Activated naive CD8-positive, alpha-beta T cell treated with anti-CD3 and anti-CD28 coated beads, Interleukin-2, amount 10 ng/mL, durations not matched to agents 7 days and 5 days (primary cell): ENCODE data around the gene GGT7. TPM values are rescaled to one million over a fixed set of nuclear protein-coding genes. Genes with fewer than 3 reads are reported as not detected.
"Not testable (repeated sequence)": the region's sequence is repeated elsewhere in the genome, so short reads cannot be mapped to it uniquely, and the experiment has no call there.

ENCODE experiments used
- ATAC-seq: fragments of 150-1000 bp; cut with Tn5 transposase; one replicate; pipeline ENCODE4 v1.10.0; 2021; ENCODE audit warnings: low read depth, moderate library complexity
- POLR2A ChIA-PET: fragments of 350-600 bp; sonication (Branson Sonifier 250); formaldehyde crosslinking; loops from one replicate; lab custom pipeline; 2021; ENCODE audit warnings: antibody characterized with exemption; lab: Charles Lee
- DNase-seq: peaks from one replicate; pipeline ENCODE4 v3.0.0; 2021
- H3K27ac Mint-ChIP-seq: one replicate; pipeline ENCODE4 v1.8.0; 2022; ENCODE audit warnings: mild to moderate bottlenecking, mixed read lengths
- H3K27me3 Mint-ChIP-seq: one replicate; pipeline ENCODE4 v1.8.0; 2022; ENCODE audit warnings: mild to moderate bottlenecking, moderate library complexity, mixed read lengths
- H3K36me3 Mint-ChIP-seq: one replicate; pipeline ENCODE4 v1.8.0; 2021; ENCODE audit warnings: mild to moderate bottlenecking, mixed read lengths
- H3K4me1 Mint-ChIP-seq: one replicate; pipeline ENCODE4 v1.8.0; 2021; ENCODE audit warnings: mixed read lengths
- H3K4me3 Mint-ChIP-seq: one replicate; pipeline ENCODE4 v1.8.0; 2022; ENCODE audit warnings: mild to moderate bottlenecking, moderate library complexity, mixed read lengths
- H3K9me3 Mint-ChIP-seq: one replicate; pipeline ENCODE4 v1.8.0; 2021; ENCODE audit warnings: mixed read lengths
- total RNA-seq, 2 experiments: library from RNA; stranded (reverse); gene quantifications; one replicate each; pipeline ENCODE4 v1.2.3, GENCODE V29; 2021

GGT7 gene
- total RNA-seq, 2 experiments from 2014 or later, result 19.8 to 20.1 TPM

GRCh38 chr20:34820805-34821578 lies 51.7 kb downstream of the GGT7 start:
- POLR2A ChIA-PET, result interaction anchor here (0.6 to 0.7 kb wide), 2 partner anchors 54 to 187 kb away, joined by 3 read pairs; no protein-coding TSS in a partner anchor
- peaks cover 12% of the 10 kb centered on the region for H3K36me3 Mint-ChIP-seq
- H3K27me3 Mint-ChIP-seq, result no peaks in the 10 kb centered on the region
- no peak for ATAC-seq
- H3K27ac Mint-ChIP-seq, result no peak overlapping the region
- DNase-seq, result no peak
- peaks cover 28% of the 10 kb centered on the region for H3K4me1 Mint-ChIP-seq
- no peak overlapping the region for H3K4me3 Mint-ChIP-seq
- no peaks in the 10 kb centered on the region for H3K9me3 Mint-ChIP-seq

DNA sequence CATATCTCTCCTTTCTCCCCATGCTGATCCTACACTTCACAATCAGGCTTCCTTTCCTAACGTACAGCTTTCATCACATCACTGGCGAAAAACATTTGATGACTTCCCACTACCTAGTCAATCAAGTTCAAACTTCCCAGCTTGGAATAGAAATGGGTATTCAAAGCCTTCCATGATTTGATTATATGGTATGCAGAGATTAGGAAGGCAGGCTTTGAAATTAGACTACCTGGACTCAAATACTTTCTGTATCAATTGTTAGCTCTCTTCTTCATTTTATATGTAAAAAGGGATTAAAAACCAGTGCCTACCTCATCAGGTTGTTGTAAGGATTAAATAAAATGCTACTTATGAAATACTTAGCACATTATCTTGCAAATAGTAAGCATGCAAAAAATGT lies 54.9 kb downstream of the GGT7 start:
- DNase-seq (no peak), ATAC-seq (no peak)
- H3K4me1 Mint-ChIP-seq, result peaks cover 22% of the 10 kb centered on the region
- H3K9me3 Mint-ChIP-seq, result no peaks in the 10 kb centered on the region
- no peaks in the 10 kb centered on the region for H3K27me3 Mint-ChIP-seq
- no peak overlapping the region for H3K27ac Mint-ChIP-seq
- H3K4me3 Mint-ChIP-seq, result no peak overlapping the region
- POLR2A ChIA-PET, result no interaction called here
- H3K36me3 Mint-ChIP-seq, result peaks cover 14% of the 10 kb centered on the region

- H3K4me1 Mint-ChIP-seq, result peaks cover 16% of the 10 kb centered on the region
- no peak for DNase-seq
- POLR2A ChIA-PET, result no interaction called here
- H3K27me3 Mint-ChIP-seq, result no peaks in the 10 kb centered on the region
- ATAC-seq, result no peak
- H3K9me3 Mint-ChIP-seq, result no peaks in the 10 kb centered on the region
- no peak overlapping the region for H3K4me3 Mint-ChIP-seq
- no peak overlapping the region for H3K27ac Mint-ChIP-seq
- peaks cover 9% of the 10 kb centered on the region for H3K36me3 Mint-ChIP-seq
These were observed 55.6 kb downstream of the GGT7 start for GRCh38 chr20:34817072-34817471.

DNA sequence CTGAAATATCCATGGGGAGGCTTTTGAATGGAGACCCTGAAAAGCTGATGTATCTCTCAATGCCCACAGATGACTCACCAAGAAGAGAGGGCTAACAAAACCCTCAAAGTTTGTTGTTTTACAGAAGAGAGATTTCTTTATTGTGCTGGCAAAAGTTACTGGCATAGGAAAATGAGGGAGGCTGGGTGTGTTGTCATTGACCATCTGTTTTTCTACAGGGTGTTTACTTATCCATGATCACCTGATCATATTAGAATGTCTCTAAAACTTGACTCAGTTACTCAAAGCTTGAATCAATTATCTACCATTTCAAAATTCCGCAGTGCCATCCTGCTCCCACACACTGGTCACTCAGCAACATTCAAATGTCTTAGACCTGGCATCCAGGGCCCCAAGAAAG lies 57.0 kb downstream of the GGT7 start:
- POLR2A ChIA-PET, result no interaction called here
- ATAC-seq, result no peak
- Mint-ChIP-seq H3K27ac (no peak overlapping the region), H3K4me3 (no peak overlapping the region), H3K9me3 (no peaks in the 10 kb centered on the region), H3K4me1 (peaks cover 7% of the 10 kb centered on the region), H3K27me3 (no peaks in the 10 kb centered on the region), H3K36me3 (peaks cover 5% of the 10 kb centered on the region)
- DNase-seq, result no peak

DNA sequence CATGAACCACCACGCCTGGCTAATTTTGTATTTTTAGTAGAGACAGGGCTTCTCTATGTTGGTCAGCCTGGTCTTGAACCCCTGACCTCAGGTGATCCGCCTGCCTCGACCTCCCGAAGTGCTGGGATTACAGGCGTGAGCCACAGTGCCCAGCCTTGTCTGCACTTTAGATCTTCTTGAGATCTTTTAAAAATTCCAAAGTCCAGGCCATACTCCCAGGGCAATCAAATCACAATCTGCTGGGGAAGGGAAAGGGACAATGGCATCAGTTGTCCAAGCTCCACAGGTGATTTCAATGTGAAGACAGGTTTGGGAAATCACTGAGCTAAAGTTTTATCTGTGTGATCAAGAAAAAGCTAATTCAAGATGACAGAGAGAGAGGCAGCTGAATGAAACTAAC lies 64.1 kb downstream of the GGT7 start:
- no peak overlapping the region for H3K27ac Mint-ChIP-seq
- no peak for DNase-seq
- peaks cover 2% of the 10 kb centered on the region for H3K36me3 Mint-ChIP-seq
- no peaks in the 10 kb centered on the region for H3K9me3 Mint-ChIP-seq
- no peak for ATAC-seq
- POLR2A ChIA-PET, result no interaction called here
- peaks cover 5% of the 10 kb centered on the region for H3K4me1 Mint-ChIP-seq
- no peaks in the 10 kb centered on the region for H3K27me3 Mint-ChIP-seq
- H3K4me3 Mint-ChIP-seq, result no peak overlapping the region

GRCh38 chr20:34807944-34808465 lies 64.7 kb downstream of the GGT7 start:
- ATAC-seq, POLR2A ChIA-PET, H3K36me3 Mint-ChIP-seq, H3K4me3 Mint-ChIP-seq, H3K27ac Mint-ChIP-seq, H3K4me1 Mint-ChIP-seq, H3K9me3 Mint-ChIP-seq, H3K27me3 Mint-ChIP-seq, DNase-seq: not testable (repeated sequence)

GRCh38 chr20:34806255-34806654 lies 66.4 kb downstream of the GGT7 start:
- POLR2A ChIA-PET, result no interaction called here
- H3K27me3 Mint-ChIP-seq, result no peaks in the 10 kb centered on the region
- H3K9me3 Mint-ChIP-seq, result no peaks in the 10 kb centered on the region
- H3K36me3 Mint-ChIP-seq, result peaks cover 2% of the 10 kb centered on the region
- H3K4me1 Mint-ChIP-seq, result peaks cover 8% of the 10 kb centered on the region
- ATAC-seq (no peak), DNase-seq (no peak)
- H3K4me3 Mint-ChIP-seq, result no peak overlapping the region
- no peak overlapping the region for H3K27ac Mint-ChIP-seq

- no peak overlapping the region for H3K4me3 Mint-ChIP-seq
- H3K36me3 Mint-ChIP-seq, result peaks cover 8% of the 10 kb centered on the region
- H3K27me3 Mint-ChIP-seq, result no peaks in the 10 kb centered on the region
- POLR2A ChIA-PET, result no interaction called here
- ATAC-seq (no peak), DNase-seq (no peak)
- peaks cover 16% of the 10 kb centered on the region for H3K4me1 Mint-ChIP-seq
- H3K27ac Mint-ChIP-seq, result no peak overlapping the region
- H3K9me3 Mint-ChIP-seq, result no peaks in the 10 kb centered on the region
These were observed 73.8 kb downstream of the GGT7 start for GRCh38 chr20:34798871-34799270.

- H3K27me3 Mint-ChIP-seq, result no peaks in the 10 kb centered on the region
- no peaks in the 10 kb centered on the region for H3K9me3 Mint-ChIP-seq
- peaks cover 8% of the 10 kb centered on the region for H3K36me3 Mint-ChIP-seq
- no peak overlapping the region for H3K4me3 Mint-ChIP-seq
- H3K4me1 Mint-ChIP-seq, result peaks cover 17% of the 10 kb centered on the region
- no peak overlapping the region for H3K27ac Mint-ChIP-seq
- POLR2A ChIA-PET, result no interaction called here
- ATAC-seq, result no peak
- DNase-seq, result no peak
These were observed 74.3 kb downstream of the GGT7 start for GRCh38 chr20:34798328-34798727.

DNA sequence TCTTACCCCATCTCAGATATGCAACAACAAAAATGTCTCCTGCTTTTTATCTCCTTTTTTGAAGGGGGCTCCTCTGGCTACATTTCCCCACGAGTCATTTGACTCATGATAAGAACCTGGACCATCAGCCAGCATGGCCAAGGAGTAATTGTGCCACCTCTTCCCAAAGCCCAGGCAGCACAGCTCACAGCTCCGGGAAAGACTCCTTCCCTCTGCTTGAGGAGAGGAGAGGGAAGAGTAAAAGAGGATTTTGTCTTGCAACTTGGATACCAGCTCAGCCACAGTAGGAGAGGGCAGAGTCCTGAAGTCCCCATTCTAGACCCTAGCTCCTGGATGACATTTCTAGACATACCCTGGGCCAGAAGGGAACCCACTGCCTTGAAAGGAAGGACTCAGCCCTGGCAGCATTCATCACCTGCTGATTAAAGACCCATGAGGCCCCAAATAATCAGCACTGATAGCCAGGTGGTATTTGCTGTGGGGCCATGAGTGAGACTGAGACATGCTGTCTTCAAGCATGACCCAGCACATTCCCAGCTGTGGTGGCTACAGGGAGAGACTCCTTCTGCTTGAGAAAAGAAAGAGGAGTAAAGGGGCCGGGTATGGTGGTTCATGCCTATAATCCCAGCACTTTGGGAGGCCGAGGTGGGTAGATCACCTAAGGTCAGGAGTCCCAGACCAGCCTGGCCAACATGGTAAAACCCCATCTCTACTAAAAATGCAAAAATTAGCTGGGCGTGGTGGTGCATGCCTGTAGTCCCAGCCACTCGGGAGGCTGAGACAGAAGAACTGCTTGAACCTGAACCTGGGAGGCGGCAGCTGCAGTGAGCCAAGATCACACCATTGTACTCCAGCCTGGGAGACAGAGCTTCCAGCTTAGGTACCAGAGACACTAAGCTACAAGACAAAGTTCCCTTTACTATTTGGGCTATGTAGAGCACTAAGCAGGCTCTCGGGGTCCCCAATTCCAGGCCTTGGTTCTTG lies 75.4 kb downstream of the GGT7 start:
- POLR2A ChIA-PET, result no interaction called here
- Mint-ChIP-seq H3K9me3 (no peaks in the 10 kb centered on the region), H3K36me3 (peaks cover 8% of the 10 kb centered on the region), H3K4me3 (no peak overlapping the region), H3K27me3 (no peaks in the 10 kb centered on the region), H3K4me1 (peaks cover 19% of the 10 kb centered on the region), H3K27ac (no peak overlapping the region)
- DNase-seq (no peak), ATAC-seq (no peak)

Other genes with a start within 250 kb of the GGT7 start
- gene PIGU, start 195.8 kb downstream of the GGT7 start, total RNA-seq, result 10 to 100 TPM; 17.0 to 19.1 TPM
- 1 to 10 TPM; 2.1 TPM for gene TP53INP2, start 168.5 kb downstream of the GGT7 start, total RNA-seq
- gene NCOA6, start 47.2 kb downstream of the GGT7 start, total RNA-seq, result 10 to 100 TPM; 31.7 to 32.6 TPM
- 10 to 100 TPM; 27.4 to 29.6 TPM for gene ACSS2, start 3.8 kb upstream of the GGT7 start, total RNA-seq
- gene GSS, start 83.0 kb upstream of the GGT7 start, total RNA-seq, result 10 to 100 TPM; 53.8 to 57.2 TPM
- gene MYH7B, start 83.0 kb upstream of the GGT7 start, total RNA-seq, result under 1 TPM; 0.20 to 0.55 TPM
- 10 to 100 TPM; 59.9 to 60.6 TPM for gene TRPC4AP, start 220.0 kb upstream of the GGT7 start, total RNA-seq